SKM-1 (cell line): ENCODE data around the gene NMRK1.

ENCODE experiments used
- DNase-seq: peaks from one replicate; lab custom pipeline; 2025; ENCODE audit not compliant: unreplicated experiment; lab: John Stamatoyannopoulos, UW

NMRK1 gene

GRCh38 chr9:75063556-75064305 lies 24.2 kb downstream of the NMRK1 start:
- no peak for DNase-seq

DNA sequence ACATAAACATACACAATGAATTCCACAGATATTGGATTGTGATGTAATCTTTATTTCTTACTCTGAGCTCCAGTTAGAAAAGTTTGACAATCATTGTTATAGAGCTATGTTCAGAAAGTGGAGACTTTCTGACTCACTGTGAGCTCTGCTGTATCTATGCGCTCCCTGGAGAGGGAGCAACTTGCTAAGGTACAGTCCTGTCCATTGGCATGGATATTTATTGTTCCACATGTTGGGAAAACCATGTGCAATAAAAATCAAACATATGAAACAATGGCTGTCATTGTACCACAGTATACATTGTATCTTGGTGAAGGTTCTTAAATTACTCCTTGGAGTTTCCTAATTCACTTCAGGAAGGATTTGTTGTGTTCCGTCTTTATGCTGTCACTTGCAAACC lies 26.8 kb downstream of the NMRK1 start:
- DNase-seq, result no peak

DNA sequence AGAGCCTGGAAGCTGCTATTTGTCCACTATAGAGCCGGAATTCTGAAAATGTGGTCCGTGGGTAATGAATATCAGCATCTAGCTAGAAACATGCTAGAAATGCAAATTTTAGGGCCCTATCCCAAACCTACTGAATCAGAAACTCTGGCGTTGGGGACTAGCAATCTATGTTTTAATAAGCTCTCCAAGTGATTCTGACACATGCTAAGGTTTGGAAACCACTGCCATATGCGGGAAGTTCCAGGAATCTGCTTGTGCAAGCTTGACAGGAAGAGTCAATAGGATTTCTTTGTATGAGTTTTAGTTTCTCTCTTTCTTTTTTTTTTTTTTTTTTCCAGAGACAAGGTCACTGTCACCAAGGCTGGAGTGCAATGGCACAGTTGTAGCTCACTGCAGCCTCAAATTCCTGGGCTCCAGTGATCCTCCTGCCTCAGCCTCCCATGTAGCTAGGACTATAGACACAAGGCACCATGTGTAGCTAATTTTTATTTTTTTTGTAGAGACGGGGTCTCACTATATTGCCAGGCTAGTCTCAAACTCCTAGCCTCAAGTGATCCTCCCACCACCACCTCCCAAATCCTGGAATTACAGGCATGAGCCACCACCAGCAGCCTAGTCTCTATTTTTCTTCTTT lies 33.5 kb downstream of the NMRK1 start:
- DNase-seq, result no peak

GRCh38 chr9:75053869-75054268 lies 34.1 kb downstream of the NMRK1 start:
- no peak for DNase-seq

DNA sequence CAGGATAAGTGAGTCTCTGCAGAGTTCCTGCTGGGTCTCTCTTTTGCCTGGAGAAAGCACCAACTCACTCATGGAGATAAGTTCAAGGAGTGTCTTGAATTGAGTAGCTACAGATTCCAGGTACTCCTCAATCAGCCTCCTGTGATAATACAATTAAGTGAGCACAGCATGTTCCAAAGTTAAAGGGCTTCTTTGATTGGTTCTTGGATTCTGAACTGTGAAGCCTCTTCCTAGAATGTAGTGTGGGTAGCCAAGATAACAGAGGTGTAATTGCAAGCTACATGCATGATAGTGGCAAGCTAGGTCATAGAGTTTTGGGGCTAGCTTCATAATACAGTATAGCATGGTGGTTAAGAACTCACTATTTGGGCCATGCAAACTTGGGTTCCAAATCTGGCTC lies 36.7 kb downstream of the NMRK1 start:
- DNase-seq, result no peak

DNA sequence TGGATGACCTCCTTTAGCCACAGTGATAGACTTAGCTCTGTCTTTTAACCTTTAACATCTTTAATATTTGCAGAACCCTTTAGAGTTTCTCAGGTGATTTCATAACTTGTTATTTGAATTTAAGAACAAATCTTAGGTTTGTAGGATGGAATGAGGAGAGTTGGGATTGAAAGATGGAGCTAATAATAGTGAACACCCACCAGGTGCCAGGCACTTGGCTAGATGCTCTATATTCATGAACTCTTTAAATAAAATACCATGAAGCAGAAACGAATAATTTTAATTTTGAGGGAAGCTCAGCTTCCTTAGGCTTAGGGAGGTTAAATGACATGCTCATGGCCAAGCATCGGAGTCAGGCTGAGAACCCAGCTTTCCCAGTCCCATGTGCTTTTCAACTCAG lies 40.4 kb downstream of the NMRK1 start:
- DNase-seq, result no peak

DNA sequence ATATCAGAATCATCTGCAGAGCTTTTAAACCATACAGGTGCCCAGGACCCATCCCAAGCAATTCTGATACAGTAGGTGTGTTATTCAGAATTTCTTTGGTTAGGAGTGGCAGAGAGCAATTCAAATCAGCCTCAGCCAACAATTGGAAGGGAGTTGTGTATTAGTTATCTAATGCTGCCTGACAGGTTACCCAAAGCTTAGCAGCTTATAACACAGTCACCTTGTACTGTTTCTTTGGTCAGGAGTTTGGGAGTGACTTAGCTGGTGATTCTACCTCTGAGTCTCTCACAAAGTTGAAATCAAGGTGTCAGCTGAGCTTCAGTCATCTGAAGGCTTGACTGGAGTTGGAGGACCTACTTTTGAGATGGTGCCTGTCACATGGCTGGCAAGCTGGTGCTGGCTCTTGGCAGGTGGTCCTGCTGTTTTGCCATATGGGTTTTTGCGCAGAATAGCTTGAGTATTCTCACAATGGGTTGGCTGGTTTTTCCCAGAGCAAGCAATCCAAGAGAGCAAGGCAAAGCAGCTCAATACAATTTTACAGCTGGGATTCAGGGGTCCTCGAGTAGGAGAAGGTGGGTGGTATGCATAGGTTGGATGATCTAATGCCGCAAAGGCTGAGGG lies 41.1 kb downstream of the NMRK1 start:
- DNase-seq, result no peak

DNA sequence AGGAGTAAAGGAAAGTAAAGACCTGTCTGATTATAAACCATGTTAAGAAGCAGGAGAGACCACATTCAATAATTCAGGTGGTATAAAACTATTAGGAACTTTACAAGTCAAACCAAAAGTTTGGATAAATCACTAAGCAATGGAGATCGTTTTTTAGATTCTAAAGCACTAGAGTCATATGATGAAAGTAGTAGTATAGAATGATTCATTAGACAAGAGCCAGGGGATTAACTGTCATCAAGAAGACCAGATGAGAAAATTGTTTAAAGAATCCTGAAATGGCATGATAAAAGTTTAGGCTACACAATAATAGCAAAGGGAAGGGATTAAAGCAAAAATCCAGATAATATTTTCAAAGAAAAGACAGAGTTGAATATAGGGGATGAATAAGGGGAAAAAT lies 46.9 kb downstream of the NMRK1 start:
- DNase-seq, result no peak

DNA sequence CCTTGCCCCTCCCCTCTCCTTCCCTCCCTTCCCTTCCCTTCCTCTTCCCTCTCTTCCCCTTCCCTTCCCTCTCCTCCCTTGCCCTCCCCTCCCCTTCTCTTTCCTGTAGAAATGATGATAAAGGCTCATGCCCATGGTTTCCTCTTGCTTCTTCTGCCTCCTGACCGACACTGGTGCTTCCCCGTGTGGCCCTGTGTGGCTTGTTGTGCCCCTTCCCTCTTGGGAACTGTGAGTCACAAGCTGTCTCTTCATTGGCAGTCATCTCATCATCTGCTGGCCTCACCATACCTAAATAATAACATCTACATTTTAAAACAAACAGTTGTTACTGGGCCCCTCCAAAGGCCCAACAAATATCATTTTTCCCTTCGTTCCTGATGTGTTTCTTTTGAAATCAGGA lies 48.2 kb downstream of the NMRK1 start:
- no peak for DNase-seq

GRCh38 chr9:75039009-75039408 lies 48.9 kb downstream of the NMRK1 start:
- no peak for DNase-seq

DNA sequence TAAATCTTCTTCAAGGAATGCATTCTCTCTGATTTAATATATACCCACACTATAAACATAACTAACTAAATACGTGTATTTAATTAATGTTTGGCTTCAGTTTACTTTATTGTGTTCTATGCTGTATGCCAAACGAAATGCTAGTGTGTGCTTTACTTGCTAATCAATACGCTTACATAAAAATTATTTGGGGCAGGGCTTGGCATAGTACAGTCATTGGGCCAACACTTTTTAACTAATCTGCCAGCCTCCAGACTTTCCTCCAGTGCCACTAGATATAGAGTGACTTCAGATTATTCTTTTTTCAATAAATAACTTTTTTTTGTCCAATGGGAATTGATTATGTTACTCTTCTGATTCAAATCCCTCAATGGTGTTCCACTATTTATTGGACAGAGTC lies 51.2 kb downstream of the NMRK1 start:
- DNase-seq, result no peak

DNA sequence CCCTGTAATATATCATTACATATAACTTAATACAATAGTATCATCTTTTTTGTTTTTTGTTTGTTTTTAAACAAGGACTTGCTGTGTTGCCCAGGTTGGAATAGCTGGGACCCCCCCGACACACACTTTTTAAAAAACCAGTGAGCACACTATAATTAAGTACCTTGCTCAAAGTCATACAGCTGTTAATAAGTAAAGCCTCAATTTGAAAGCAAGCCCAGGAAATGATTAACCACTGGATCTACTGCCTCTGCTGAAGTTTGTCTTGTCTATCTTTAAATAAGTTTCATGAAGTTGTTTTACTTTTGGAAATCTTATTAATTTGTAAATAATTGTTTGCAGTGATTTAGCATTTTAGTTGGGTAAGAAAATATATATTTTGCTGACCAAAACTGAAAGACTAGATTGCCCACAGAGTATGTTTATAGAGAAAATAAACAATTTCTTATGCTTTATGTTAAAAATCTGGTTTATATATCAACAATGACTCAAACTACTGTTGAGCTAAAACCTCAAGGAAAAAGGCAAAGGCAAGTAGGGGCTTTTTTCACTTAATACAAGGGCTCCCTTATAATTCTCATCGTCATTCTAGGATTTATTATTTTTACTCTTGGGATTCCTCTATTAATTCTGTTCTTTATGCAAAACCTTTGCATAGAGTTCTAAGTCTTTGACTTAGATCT lies 54.0 kb downstream of the NMRK1 start:
- DNase-seq, result no peak

DNA sequence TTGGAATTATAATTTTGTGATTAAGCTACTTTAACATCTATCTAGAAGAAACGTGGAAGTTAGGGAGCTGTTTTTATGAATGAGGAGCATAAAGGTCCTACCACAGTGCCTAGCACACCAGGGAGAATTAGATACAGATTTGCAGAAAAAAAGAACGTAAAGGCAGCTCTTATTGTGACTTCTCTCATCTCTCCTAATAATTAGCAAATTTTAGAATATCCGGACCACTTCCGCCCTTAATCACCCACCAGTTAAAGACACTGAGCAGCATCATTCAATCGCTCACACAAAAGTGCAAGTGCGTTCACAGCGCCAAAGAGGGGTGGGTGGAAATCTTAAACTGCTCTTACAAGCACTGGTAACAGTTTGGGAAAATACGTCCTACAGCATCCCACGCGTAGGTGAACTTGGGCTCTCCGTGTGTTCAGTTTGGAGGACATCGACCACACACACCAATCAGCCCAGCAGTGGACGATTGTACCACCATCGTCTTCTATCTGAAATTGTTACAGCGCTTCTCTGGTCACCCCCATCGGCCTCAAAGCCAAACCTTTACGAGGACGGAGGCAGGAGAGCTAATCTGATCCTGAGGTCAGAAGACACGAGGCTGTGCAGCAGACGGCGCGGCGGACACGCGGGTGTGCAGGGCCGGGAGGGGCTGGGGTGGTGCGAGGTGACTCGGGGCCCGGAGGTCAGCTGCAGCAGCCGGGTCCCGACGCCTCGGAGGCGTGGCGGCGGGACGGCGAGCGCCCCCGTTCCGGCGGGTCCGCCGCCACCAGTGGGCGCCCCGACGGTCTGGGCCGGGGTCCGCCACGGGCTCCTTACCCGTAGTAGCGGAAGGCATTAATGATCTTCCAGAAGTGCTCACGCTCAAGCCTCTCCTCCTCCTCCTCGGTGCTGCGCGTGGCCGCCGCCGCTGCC lies 60.5 kb downstream of the NMRK1 start:
- no peak for DNase-seq

GRCh38 chr9:75023846-75024245 lies 64.1 kb downstream of the NMRK1 start:
- DNase-seq, result no peak

DNA sequence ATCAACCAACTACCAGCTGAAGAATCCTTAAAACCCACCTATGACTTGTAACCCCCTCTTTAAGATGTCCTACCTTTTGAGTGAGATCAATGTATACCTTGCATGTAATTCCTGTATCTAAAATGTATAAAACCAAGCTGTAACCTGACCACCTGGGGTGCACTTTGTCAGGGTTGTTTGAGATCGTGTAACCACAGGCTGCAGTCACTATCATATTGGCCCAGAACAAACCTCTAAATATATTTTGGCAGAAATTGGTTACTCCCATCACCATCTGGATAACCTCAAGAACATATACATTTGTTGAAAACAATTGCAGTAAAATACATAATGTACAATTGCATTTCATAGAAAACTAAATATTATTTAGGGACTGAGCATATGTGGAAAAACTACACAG lies 68.3 kb downstream of the NMRK1 start:
- no peak for DNase-seq

GRCh38 chr9:75019022-75019421 lies 68.9 kb downstream of the NMRK1 start:
- no peak for DNase-seq

- DNase-seq, result no peak
These were observed 70.6 kb downstream of the NMRK1 start for GRCh38 chr9:75017378-75017777.

DNA sequence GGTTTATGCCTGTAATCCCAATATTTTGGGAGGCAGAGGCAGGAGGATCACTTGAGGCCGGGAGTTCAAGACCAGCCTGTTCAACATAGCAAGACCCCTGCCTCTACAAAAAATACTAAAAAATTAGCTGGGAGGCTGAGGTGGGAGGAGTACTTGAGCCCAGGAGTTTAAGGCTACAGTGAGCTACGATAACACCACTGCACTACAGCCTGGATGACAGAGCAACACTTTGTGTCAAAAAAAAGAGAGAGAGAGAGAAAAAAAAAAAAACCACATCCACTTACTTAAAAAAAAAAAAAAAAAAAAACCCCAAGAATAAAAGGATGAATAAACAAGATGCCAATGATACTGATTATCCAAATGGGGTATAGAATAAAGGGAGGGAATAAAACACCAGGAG lies 74.2 kb downstream of the NMRK1 start:
- DNase-seq, result no peak
